AG09319 (cell line): ENCODE data around the gene CATSPER3.

Experiments
- DNase-seq: peaks from one replicate; pipeline ENCODE4 v3.0.0-alpha.2; 2010; ENCODE audit warnings: low read depth; ENCODE audit errors: extremely low read depth
- TF ChIP-seq, protein P1 (sequence below): IDR thresholded peaks from 2 replicates; pipeline ENCODE4 v1.5.1; 2011; ENCODE audit warnings: low read depth, mild to moderate bottlenecking, inconsistent platforms, low read length, moderate library complexity

Gene CATSPER3

DNA sequence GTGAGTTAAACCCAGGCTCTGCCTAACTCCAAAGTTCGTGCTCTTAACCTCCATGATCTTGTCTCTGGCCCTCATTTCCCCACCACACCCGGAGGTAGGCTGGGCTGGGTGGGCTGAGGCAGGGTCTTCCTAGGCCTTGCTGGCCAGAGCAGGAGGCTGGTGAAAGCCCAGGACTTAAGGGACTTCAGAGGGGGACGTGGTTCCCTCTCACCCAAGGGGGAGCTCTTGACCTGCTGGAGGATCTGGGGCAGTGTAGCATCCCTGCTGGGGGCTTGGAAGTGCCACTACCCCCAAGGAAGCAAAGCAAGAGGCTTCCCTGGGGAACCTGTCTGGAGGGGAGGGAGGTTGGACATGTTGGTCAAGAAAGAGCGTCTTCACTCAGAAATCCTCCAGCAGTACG lies 51.6 kb downstream of the CATSPER3 start:
- TF ChIP-seq, protein P1, sequence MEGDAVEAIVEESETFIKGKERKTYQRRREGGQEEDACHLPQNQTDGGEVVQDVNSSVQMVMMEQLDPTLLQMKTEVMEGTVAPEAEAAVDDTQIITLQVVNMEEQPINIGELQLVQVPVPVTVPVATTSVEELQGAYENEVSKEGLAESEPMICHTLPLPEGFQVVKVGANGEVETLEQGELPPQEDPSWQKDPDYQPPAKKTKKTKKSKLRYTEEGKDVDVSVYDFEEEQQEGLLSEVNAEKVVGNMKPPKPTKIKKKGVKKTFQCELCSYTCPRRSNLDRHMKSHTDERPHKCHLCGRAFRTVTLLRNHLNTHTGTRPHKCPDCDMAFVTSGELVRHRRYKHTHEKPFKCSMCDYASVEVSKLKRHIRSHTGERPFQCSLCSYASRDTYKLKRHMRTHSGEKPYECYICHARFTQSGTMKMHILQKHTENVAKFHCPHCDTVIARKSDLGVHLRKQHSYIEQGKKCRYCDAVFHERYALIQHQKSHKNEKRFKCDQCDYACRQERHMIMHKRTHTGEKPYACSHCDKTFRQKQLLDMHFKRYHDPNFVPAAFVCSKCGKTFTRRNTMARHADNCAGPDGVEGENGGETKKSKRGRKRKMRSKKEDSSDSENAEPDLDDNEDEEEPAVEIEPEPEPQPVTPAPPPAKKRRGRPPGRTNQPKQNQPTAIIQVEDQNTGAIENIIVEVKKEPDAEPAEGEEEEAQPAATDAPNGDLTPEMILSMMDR = no peak
- no peak for DNase-seq

DNA sequence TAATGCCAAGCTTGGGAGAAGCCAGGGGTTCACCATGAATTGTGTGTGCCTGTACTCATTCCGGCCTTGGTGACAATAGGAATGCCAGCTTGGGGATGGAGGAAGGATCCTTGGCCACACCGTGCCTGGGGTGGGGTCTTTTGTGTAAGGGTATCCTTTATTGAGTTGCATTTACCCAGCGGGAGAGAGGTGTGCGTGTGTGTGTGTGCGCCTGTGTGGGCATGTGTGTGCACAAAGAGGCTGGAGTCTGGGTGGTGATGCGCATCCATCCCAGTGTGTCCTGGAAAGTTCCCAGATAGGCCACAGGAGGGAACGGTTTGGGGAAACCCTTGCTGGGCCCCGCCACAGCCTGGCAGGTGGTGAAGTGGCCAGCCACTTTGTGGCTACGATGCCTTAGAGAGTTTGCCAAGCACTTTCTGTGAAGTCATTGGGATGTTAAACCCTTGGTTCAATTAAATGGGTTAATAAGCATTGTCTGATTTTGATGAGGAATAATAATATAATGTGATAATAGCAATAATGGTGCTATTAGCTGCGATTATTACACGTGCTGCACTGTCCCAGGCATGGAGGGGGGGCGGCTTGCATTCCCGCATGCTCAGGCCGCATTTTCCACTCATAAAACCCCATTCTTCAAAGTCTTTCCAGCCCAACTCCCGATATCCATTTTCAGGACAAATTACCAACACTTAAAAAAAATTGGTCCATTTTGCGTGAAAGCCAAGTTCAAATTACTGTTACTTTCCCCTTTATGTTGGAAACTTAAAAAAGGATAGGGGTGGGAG lies 52.6 kb downstream of the CATSPER3 start:
- TF ChIP-seq, protein P1 = no peak
- DNase-seq = no peak

DNA sequence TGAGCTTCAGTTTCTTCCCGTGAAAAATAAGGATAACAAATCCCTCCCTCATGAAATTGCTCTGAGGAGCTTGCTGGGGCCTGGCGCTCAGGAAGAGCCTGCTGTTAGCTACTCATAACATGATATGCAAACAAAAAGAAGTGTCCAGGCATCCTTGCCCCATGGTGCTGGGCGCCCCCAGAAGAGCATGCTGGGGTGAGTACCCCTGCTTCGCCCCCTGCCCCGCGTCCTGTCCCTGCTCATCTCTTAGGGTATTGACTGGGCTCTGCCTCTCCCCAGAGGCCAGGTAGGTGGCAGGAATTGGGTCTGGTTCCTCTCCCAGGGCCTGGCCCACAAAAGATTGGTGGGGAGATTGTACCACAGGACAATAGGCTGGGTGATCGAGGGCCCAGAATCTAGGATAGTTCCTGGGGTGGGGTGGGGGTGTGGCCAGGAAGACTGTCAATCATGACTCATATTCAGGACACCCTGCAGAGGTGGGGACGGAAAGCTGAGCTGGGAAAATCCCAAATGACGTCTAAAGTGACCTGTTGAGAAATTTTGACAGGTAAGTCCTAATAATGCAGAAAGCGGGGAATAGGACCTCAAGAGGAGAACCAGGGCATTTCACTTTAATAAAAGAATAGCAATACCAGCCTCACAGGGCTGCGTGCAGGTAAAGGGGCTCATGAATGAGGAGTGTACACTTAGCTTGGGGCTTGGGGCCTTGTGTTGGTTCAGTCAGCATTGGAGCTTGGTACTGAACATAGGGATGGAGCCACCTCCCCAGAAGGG lies 57.4 kb downstream of the CATSPER3 start:
- TF ChIP-seq, protein P1 = no peak
- DNase-seq = no peak

DNA sequence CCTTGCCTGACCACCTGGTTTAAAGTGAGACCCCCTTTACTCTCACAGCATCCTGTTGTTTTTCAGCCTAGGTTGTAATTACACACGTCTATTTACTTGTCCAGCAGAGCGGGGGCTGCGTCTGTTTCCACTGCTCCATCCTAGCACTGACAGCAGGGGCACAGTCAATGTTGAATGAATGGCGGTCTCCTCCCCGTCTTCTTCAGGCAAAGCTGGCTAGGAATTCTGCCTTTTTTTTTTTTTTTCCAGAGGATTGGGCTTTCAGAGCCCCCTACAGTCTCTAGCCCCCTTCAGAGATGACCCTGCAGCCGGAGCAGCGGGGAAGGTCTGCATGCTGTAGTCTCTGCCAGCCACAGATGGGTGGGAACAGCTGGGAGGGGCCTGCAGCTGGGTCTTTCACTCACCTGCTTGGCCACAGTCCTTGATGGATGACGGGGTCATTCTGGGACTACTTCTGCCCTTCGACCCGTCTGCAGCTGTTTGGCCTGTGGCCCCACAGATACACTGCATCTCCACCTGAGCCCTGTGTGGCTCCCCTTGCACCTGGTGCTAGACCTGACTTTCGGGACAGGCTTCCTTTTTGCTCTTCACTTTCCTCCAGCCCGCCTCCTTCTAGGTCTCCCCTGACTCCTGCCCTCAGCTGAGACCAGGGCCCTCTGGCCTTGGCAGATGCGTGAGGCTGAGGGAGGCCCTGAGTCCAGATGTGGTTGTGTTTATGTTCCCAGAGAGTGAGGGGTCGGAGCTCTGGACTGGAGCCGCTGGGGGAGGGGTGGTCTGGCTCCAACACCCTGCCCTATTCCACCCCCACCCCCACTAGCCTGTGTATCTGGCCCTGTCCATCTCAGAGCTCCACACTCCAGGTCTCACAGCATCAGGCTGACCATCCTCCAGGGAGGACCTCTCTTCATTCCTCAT lies 58.3 kb downstream of the CATSPER3 start:
- DNase-seq = no peak

DNA sequence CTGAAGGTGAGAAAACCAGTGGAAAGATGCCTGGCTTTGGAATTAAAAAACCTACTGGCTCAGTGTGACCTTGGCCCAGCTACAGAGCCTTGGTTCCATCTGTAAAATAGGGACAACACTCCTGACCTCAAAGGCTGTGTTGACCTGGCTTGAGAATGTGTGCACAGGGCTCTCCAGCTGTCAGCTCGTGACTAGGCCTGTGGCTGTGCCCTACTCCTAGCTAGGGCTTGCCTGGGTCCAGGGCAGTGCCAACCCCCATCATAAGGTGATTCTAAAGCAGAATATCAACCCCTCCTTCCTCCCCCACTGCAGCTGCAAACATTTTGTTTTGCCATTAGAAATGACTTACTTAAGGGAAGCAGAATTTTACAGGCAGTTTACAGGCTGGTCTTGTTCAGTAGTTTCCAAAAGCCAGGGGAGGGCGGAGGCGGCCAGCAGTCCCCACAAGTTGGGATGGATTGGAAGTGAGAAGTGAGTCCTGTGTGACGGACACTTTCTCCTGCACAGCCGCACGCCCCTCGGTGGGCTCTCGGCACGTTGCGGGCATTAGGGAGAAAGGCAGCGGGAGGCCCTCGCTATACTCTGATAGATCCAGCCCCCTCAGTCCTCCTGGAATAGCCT lies 59.0 kb downstream of the CATSPER3 start:
- TF ChIP-seq, protein P1 = no peak
- DNase-seq = no peak

More for the DNA sequence above, 58.3 kb downstream of the CATSPER3 start:
- TF ChIP-seq, protein P1 = no peak

DNA sequence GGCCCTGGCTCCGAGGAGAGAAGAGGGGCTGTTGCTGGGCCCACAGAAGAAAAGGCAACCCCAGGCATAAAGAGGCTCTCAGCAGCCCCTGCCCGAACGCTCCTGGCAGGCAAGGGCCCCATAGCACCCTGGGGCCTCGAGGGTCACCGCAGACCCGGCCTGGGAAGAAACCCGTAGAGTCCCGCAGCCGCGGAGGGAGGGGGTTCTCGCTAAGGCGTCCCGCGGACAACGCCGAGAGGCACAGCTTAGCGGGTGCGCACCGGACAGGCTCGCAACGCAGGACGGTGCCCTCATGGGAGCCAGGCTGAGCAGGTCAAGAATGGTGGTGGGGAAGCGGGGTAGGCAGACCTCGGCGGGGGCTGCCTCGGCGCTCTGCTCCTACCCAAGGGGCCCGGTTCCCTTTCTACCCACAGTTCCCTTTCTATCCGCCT lies 59.6 kb downstream of the CATSPER3 start:
- DNase-seq = no peak
- TF ChIP-seq, protein P1 = no peak
